Right atrium auricular region (tissue), 2 donors: ENCODE data around the gene SDF2. TPM values are rescaled to one million over a fixed set of nuclear protein-coding genes. Genes with fewer than 3 reads are reported as not detected.

ENCODE experiments used
- DNase-seq: peaks from one replicate; pipeline ENCODE4 v3.0.0-alpha.2; 2019; ENCODE audit warnings: low spot score
- H3K27ac ChIP-seq, 2 donors: fragments of 200-600 bp; sonication (generic); 1 replicate in 1 of 2; 2 replicates in 1 of 2; pipeline ENCODE4 v1.5.1; 2016 to 2019
- H3K27me3 ChIP-seq, 2 donors: fragments of 200-600 bp; sonication (generic); one replicate each; pipeline versions ENCODE4 v1.5.1 to v1.6.0; 2017 to 2019
- H3K36me3 ChIP-seq: fragments of 200-600 bp; sonication (generic); one replicate; pipeline ENCODE4 v1.5.1; 2016
- H3K4me1 ChIP-seq, 2 donors: fragments of 200-600 bp; sonication (generic); one replicate each; pipeline versions ENCODE4 v1.5.1 to v1.6.0; 2017 to 2019
- H3K4me3 ChIP-seq, 2 donors: fragments of 200-600 bp; sonication (generic); 1 replicate in 1 of 2; 2 replicates in 1 of 2; pipeline ENCODE4 v1.5.1; 2017 to 2019; ENCODE audit warnings: mild to moderate bottlenecking in 1 of 2, moderate library complexity in 1 of 2
- H3K9me3 ChIP-seq, 2 donors: fragments of 200-600 bp; sonication (generic); one replicate each; pipeline ENCODE4 v1.5.1; 2019
- total RNA-seq, 2 donors: library from RNA; depleted of rRNA; stranded (reverse); fragments of >200 nt; gene quantifications; one replicate each; pipeline ENCODE4 v1.1.0, GENCODE V29; 2016
- TF ChIP-seq, protein P1 (sequence below), 2 donors: fragments of 200-600 bp; sonication (generic); IDR thresholded peaks; one replicate each; pipeline ENCODE4 v1.5.1; 2019; ENCODE audit warnings: antibody characterized with exemption in 2 of 2

SDF2 gene
- total RNA-seq, 2 donors from 2014 or later = 23.0 to 32.5 TPM

DNA sequence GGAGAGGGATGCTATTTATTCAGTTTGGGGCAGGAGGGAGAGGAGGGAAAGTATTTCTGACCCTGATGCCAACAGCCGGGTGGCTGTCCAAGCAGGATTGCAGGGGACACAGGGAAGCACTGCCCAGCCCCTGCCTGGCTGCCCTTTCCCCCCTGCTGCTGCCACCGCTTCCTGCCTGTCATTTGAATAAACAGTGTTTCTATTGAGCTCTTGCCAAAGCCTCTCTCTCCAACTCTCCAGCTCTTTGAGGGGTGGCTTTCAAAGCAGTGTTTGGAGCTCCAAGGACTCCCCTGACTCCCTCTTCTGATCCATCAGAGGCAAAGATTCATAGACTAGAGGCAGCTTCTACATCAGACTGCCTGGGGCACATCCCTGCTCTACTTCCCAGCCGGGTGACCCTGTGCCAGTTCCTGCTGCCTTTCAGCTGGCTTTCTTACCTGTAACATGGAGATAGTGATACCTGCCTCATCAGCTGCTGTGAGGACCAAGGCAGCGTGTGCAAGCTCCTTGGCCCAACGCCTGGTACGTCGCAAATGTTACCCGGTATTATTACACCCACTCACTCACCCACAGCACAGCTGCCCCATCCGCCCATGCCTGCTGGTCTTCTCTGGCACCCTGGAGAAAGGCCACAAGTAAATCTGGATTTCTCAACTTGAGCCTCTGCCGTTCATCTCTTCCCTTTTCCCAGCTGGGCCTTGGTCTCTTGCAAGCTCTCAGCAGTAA lies 40.5 kb upstream of the SDF2 start:
- Histone ChIP-seq H3K36me3 (peaks cover 64% of the 10 kb centered on the region), H3K9me3 (no peaks in the 10 kb centered on the region), H3K27ac (no peak overlapping the region), H3K27me3 (no peaks in the 10 kb centered on the region), H3K4me3 (no peak overlapping the region), H3K4me1 (no peaks in the 10 kb centered on the region)
- no peak for DNase-seq
- TF ChIP-seq, protein P1, sequence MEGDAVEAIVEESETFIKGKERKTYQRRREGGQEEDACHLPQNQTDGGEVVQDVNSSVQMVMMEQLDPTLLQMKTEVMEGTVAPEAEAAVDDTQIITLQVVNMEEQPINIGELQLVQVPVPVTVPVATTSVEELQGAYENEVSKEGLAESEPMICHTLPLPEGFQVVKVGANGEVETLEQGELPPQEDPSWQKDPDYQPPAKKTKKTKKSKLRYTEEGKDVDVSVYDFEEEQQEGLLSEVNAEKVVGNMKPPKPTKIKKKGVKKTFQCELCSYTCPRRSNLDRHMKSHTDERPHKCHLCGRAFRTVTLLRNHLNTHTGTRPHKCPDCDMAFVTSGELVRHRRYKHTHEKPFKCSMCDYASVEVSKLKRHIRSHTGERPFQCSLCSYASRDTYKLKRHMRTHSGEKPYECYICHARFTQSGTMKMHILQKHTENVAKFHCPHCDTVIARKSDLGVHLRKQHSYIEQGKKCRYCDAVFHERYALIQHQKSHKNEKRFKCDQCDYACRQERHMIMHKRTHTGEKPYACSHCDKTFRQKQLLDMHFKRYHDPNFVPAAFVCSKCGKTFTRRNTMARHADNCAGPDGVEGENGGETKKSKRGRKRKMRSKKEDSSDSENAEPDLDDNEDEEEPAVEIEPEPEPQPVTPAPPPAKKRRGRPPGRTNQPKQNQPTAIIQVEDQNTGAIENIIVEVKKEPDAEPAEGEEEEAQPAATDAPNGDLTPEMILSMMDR (IDR thresholded peaks at IDR 0.05) = no peak

DNA sequence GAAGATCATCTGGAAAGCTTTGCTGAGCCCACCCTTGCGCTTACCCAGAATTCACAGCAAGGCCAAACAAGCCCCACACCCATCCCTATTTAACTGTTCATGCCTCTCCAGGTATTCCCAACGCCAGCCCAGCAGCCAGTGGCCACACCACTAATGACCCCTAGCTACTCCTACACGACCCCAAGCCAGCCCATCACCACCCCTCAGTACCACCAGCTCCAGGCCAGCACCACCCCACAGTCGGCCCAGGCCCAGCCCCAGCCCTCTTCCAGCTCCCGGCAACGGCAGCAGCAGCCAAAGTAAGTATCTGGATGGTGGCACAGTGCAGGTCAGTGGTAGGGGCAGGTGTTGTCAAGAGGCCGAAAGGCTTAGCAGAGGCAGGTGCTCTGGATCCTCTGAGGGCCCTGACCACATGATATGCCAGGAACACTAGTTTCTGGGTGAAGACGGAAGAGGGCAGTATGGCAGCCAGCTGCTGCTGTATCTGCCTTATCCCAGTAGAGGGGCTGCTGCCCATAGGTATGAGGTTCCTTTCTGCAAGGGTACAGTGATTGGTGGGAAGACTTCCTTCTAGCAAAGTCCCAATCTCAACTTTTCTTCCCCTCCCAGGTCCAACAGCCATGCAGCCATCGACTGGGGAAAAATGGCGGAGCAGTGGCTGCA lies 39.3 kb upstream of the SDF2 start:
- H3K36me3 ChIP-seq = peaks cover 75% of the 10 kb centered on the region
- no peak for DNase-seq
- no peak overlapping the region for H3K4me3 ChIP-seq
- no peak overlapping the region for H3K27ac ChIP-seq
- H3K9me3 ChIP-seq = no peaks in the 10 kb centered on the region
- H3K4me1 ChIP-seq = no peaks in the 10 kb centered on the region
- H3K27me3 ChIP-seq = no peaks in the 10 kb centered on the region
- TF ChIP-seq, protein P1 (IDR thresholded peaks at IDR 0.05) = no peak

DNA sequence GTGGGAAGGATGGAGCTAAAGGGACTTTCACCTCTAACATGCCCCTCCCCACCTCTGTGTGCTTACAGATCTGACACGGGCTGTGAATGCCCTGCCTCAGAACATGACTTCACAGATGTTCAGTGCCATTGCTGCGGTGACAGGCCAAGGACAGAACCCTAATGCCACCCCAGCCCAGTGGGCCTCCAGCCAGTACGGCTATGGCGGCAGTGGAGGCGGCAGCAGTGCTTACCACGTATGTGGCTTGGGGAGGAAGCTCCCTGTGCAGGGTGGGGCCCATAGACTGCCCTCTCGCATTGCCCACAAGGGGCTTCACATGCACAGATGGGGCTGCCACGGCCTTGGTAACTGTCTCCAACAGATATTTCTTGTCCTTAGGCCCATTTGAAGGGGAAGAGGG lies 38.6 kb upstream of the SDF2 start:
- Histone ChIP-seq H3K9me3 (no peaks in the 10 kb centered on the region), H3K27ac (no peak overlapping the region), H3K4me3 (no peak overlapping the region), H3K36me3 (peaks cover 82% of the 10 kb centered on the region), H3K4me1 (no peaks in the 10 kb centered on the region), H3K27me3 (no peaks in the 10 kb centered on the region)
- no peak for DNase-seq
- TF ChIP-seq, protein P1 (IDR thresholded peaks at IDR 0.05) = no peak

DNA sequence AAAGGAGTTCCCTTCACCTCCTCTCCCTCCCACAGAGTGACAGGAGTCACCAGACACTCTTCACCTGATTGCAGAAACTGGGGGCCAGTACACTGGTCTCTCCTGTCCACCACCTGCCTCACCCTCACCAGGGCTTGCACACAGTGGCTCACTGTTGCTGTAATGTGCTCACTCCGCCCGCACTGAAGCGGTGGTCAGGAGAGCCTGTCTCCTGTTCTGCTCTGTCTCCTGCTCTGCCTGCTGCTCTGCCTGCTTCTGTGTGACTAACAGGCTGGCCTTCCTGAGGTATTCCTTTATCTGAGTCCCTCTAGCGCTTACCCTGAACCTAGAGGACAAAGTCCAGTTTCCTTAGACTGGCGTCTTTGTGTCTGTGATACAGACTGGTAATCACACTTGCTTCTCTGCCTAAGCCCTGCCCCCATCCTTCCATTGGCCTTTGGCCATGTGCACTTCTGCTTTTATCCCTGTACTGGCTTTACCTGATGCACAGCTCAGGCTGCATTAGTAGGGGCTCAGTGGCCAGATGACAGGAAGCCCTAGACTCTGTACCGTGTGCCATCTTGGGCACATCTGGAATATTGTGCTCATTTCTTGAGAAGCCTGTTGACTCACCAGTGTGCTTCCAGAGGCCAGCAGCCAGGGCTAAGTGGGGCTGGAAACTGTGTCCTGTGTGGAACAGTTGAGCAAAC lies 36.7 kb upstream of the SDF2 start:
- Histone ChIP-seq H3K36me3 (peaks cover 99% of the 10 kb centered on the region), H3K27ac (no peak overlapping the region), H3K4me3 (no peak overlapping the region), H3K27me3 (no peaks in the 10 kb centered on the region), H3K4me1 (no peaks in the 10 kb centered on the region), H3K9me3 (no peaks in the 10 kb centered on the region)
- TF ChIP-seq, protein P1 (IDR thresholded peaks at IDR 0.05) = no peak
- DNase-seq = no peak

DNA sequence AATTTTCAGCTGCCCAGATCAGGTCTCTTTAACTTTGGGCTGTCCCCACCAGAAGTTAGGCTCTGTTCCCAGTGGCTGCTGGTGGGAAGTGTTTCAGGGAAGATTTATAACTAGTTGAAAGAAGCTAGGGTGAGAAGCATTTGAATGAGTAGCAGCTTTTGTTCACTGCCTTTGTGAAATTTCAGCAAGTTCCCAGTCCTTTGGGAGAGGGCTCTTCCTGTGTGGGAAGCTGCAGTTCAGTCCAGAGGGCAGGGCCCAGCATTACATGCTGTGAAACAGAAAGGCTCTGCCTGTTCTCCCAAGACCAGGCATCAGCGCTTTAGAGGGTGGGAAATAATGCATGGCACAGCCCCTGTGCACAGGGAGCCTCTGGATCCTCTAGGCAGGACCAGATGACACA lies 32.2 kb upstream of the SDF2 start:
- peaks cover 97% of the 10 kb centered on the region for H3K36me3 ChIP-seq
- TF ChIP-seq, protein P1 (IDR thresholded peaks at IDR 0.05) = no peak
- DNase-seq = no peak
- H3K4me3 ChIP-seq = no peak overlapping the region
- no peaks in the 10 kb centered on the region for H3K9me3 ChIP-seq
- no peaks in the 10 kb centered on the region for H3K4me1 ChIP-seq
- H3K27me3 ChIP-seq = no peaks in the 10 kb centered on the region
- H3K27ac ChIP-seq = no peak overlapping the region
